Prostate gland (tissue), 2 donors: Measurements from ENCODE around the gene RAD1.

Experiments used
- POLR2A ChIP-seq: fragments of 450-650 bp; IDR thresholded peaks from one replicate; pipeline ENCODE4 v1.6.1; 2016; ENCODE audit warnings: antibody characterized with exemption, mild to moderate bottlenecking
- POLR2AphosphoS5 ChIP-seq: sonication (generic); formaldehyde crosslinking; IDR thresholded peaks from one replicate; pipeline ENCODE4 v1.6.1; 2017; ENCODE audit warnings: antibody characterized with exemption
- TF ChIP-seq, protein P1 (sequence below), 4 experiments: fragments of 200-600 bp in 2 of 4; fragments of 450-650 bp in 2 of 4; sonication (generic) in 2 of 4; IDR thresholded peaks; 1 replicate in 3 of 4; 2 replicates in 1 of 4; pipeline ENCODE4 v1.5.1; 2016 to 2019; ENCODE audit warnings: antibody characterized with exemption in 4 of 4, mild to moderate bottlenecking in 2 of 4, moderate library complexity in 2 of 4

DNA sequence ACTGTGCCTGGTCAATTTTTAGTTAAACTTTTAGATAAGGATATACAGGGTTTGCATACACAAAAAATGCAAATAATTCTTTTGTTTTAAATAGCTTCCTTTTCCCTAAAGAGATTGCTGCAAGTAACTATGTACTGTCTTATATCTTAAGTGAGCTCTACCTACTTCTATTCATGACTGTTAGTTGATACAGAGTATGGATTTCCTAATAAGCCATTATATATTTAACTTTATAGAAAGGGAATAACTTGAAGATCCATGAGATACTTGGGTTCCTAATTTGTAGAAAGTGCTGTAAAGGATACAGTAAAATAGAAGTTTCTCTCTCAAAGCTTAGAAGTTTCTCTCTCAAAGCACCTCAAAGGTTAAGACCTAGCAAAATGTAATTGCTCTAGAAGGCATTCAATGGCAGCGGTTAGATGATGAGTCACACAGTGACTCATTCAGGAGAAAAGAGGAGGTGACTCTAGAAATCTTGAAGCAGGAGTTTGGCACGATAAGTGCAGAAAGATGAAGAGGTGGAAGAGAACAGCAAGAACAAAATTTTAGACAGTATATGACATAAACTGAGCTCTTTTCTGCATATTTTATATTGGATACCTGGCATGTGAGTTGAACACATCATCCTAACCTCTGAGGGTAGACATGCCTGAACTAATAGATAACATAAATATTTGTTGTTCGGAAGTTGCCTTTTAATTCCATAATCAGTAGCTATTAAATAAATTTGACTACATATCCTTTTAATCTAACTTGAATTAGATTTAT, 8.6 kb upstream of the RAD1 start:
- TF ChIP-seq, protein P1, sequence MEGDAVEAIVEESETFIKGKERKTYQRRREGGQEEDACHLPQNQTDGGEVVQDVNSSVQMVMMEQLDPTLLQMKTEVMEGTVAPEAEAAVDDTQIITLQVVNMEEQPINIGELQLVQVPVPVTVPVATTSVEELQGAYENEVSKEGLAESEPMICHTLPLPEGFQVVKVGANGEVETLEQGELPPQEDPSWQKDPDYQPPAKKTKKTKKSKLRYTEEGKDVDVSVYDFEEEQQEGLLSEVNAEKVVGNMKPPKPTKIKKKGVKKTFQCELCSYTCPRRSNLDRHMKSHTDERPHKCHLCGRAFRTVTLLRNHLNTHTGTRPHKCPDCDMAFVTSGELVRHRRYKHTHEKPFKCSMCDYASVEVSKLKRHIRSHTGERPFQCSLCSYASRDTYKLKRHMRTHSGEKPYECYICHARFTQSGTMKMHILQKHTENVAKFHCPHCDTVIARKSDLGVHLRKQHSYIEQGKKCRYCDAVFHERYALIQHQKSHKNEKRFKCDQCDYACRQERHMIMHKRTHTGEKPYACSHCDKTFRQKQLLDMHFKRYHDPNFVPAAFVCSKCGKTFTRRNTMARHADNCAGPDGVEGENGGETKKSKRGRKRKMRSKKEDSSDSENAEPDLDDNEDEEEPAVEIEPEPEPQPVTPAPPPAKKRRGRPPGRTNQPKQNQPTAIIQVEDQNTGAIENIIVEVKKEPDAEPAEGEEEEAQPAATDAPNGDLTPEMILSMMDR (IDR thresholded peaks at IDR 0.05) = no peak
- TF ChIP-seq POLR2AphosphoS5 (no peak), POLR2A (no peak)
